SK-MEL-5 (cell line): Measurements from ENCODE around the gene POLR2J. TPM values are rescaled to one million over a fixed set of nuclear protein-coding genes. Genes with fewer than 3 reads are reported as not detected.
"Not testable (repeated sequence)": the region's sequence is repeated elsewhere in the genome, so short reads cannot be mapped to it uniquely, and the experiment has no call there.

Source experiments
- DNase-seq: peaks from one replicate; pipeline ENCODE4 v3.0.0-alpha.2; 2016; ENCODE audit warnings: low read depth, low spot score
- in situ Hi-C: cut with HindIII; loops from 2 replicates; pipeline ENCODE4 v1.10.0; 2016; ENCODE audit warnings: low sequenced_read_pairs, high pct_unique_total_duplicates, low pct_unique_long_range_greater_than_20kb
- polyA plus RNA-seq, 2 experiments: library from polyadenylated mRNA; depleted of rRNA; stranded (reverse); fragments of >200 nt; gene quantifications; 2 replicates each; pipeline ENCODE4 v1.2.3, GENCODE V29; 2015
- total RNA-seq: library from RNA; depleted of rRNA; stranded (reverse); fragments of >200 nt; shearing (Covaris generic); gene quantifications from 2 replicates; pipeline ENCODE4 v1.2.3, GENCODE V29; 2014; rRNA removed

Gene POLR2J
- 81.3 and 105 TPM in 2 replicates for total RNA-seq
- 75.3 and 92.4 TPM in 2 replicates for polyA plus RNA-seq (2015; cell fraction: cytosol; rRNA removed)
- polyA plus RNA-seq (2015; cell fraction: nucleus; rRNA removed) = 14.8 and 21.8 TPM in 2 replicates

GRCh38 chr7:102478314-102479208 is at the start of gene POLR2J:
Gene POLR2J (minus strand): TSS chr7:102478922. CDS start chr7:102478860, 62 bp downstream.
- in situ Hi-C loops = not testable (repeated sequence)
- DNase-seq = peak; percentile 52

GRCh38 chr7:102527822-102528793 is 49.4 kb upstream of the POLR2J start:
- in situ Hi-C loops, DNase-seq: not testable (repeated sequence)

- in situ Hi-C loops, DNase-seq: not testable (repeated sequence)
Observed at GRCh38 chr7:102527182-102527581, 48.5 kb upstream of the POLR2J start.

- DNase-seq, in situ Hi-C loops: not testable (repeated sequence)
Observed at GRCh38 chr7:102524803-102525202, 46.1 kb upstream of the POLR2J start.

- DNase-seq, in situ Hi-C loops: not testable (repeated sequence)
Observed at GRCh38 chr7:102520797-102521196, 42.1 kb upstream of the POLR2J start.

- in situ Hi-C loops = not testable (repeated sequence)
- DNase-seq = peak; percentile 0
Observed at GRCh38 chr7:102517550-102518147, 38.9 kb upstream of the POLR2J start, which contains the start of gene RASA4B. Gene RASA4B (minus strand): TSS chr7:102517777. CDS start chr7:102517710, 67 bp downstream.

- in situ Hi-C loops, DNase-seq: not testable (repeated sequence)
Observed at GRCh38 chr7:102516951-102517350, 38.2 kb upstream of the POLR2J start.

GRCh38 chr7:102515889-102516288 is 37.2 kb upstream of the POLR2J start:
- in situ Hi-C loops, DNase-seq: not testable (repeated sequence)

- in situ Hi-C loops, DNase-seq: not testable (repeated sequence)
Observed at GRCh38 chr7:102514881-102515721, 36.4 kb upstream of the POLR2J start.

GRCh38 chr7:102512642-102513221 is 34.0 kb upstream of the POLR2J start:
- peak; percentile 22 for DNase-seq
- in situ Hi-C loops = not testable (repeated sequence)

GRCh38 chr7:102511860-102512522 is 33.3 kb upstream of the POLR2J start:
- in situ Hi-C loops, DNase-seq: not testable (repeated sequence)

- DNase-seq, in situ Hi-C loops: not testable (repeated sequence)
Observed at GRCh38 chr7:102510575-102510974, 31.9 kb upstream of the POLR2J start.

- in situ Hi-C loops, DNase-seq: not testable (repeated sequence)
Observed at GRCh38 chr7:102507410-102508088, 28.8 kb upstream of the POLR2J start.

- DNase-seq, in situ Hi-C loops: not testable (repeated sequence)
Observed at GRCh38 chr7:102505298-102506185, 26.8 kb upstream of the POLR2J start.
